NCI-H187 treated with DMSO at 0.1 percent for 48 hours (cell line): Measurements from ENCODE around the gene PAQR4.
A peak's percentile ranks its signal among the peaks of the same experiment; 100 is the strongest.
"Not testable (repeated sequence)": the region's sequence is repeated elsewhere in the genome, so short reads cannot be mapped to it uniquely, and the experiment has no call there.

ENCODE experiments used
- DNase-seq: peaks from one replicate; lab custom pipeline; 2025; lab: John Stamatoyannopoulos, UW

PAQR4 gene

DNA sequence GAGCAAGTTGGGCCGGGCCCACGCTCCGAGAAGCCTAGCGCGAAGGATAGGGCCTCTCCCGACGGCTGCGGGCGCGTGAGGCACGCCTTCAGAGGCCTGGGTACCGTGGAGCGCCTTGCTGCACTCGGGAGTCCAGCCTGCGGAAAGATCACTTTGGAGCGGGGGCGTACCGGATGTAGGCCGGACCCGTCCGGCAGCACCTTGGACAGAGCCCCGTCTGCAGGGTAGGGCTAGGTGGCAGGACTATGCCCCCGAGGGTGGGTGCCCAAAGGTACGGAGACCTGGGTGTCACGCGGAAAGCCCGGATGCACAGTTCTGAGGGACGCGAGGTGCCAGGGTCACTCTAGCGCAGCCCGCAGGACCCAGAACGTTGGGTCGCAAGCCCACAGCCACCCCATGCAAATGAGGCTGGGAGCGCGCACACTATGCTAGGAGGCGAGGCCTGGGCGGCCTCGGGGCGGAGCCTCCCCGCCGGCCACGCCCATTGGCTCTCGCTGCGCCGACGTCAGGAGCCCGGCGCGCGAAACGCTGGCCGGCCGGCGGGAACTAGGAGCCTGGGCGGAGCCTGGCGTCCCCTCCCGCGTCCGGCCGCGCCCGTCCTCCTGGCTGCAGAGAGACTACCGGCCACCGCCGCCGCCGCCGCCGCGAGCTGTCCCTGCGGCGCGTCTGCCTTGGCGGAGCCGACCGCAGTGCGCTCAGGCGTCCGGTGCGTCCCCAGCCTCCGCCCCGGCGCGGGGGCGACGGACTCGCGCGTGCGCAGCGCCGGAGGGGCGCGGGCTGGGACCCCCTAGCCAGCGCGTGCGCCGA is at the start of gene PAQR4:
TSS of gene PAQR4 (plus strand) at position 611 of the 807 bp plus-strand sequence. CDS start 327 bp downstream, outside the sequence.
- DNase-seq: peak; percentile 69

- no peak for DNase-seq
Observed at GRCh38 chr16:2919511-2920255, 49.5 kb upstream of the PAQR4 start.

DNA sequence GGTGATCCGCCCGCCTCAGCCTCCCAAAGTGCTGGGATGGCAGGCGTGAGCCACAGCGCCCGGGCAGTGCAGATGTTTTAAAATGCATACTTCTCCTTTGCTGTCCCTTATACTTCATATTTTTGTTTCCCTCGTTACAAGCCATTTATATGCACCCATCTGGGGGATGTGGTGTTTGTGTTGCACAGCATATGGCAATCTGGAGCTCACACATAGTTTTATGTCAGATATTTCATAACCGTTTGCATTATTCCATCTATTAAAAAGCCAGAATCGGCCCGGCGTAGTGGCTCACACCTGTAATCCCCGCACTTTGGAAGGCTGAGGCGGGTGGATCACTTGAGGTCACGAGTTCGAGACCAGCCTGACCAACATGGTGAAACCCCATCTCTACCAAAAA is 45.7 kb upstream of the PAQR4 start:
- no peak for DNase-seq

DNA sequence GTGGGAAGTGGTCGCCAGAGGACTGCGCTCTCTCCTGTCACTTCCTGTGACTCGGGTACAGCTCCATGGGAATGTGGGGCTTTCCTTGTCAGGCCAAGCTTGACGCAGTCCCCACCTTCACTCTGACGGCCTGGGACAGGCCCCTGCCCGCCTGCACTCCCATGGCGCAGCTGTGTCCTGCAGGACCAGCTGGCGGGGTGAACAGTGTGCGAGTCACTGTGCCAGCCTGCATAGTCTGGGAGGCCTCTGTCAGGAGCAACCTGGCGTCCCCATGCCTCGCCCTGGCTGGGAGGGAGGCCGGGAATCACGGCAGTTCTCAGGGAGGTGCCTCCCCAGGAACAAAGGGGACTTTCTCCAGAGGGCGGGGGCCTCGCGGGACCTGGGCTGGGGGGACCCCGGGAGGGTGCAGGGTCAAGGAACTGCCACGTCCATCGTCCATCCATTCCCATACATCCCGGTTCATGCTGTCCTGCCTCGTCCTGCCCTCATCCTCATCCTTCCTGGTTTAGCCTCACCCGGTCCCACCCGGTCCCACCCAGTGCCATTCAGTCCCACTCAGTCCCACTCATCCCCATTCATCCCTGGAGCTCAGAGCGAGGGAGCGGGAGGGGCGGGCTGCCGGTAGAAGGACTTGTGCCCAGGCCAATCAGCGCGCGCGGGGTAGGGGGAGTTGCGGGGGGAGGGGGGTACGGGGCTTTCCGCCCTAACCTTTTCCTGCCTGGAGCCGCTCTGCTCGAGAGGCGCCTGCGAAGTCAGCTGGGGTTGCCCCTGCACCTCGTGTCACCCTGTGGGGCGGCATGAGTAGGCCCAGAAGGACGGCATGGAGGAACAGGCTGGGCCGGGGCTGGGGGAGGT is 44.0 kb upstream of the PAQR4 start:
- DNase-seq: no peak

GRCh38 chr16:2925951-2926649 is 43.0 kb upstream of the PAQR4 start:
- no peak for DNase-seq

- no peak for DNase-seq
Observed at GRCh38 chr16:2926650-2926999, 42.5 kb upstream of the PAQR4 start.

- peak; percentile 87 for DNase-seq
Observed at GRCh38 chr16:2927010-2927646, 42.0 kb upstream of the PAQR4 start.

DNA sequence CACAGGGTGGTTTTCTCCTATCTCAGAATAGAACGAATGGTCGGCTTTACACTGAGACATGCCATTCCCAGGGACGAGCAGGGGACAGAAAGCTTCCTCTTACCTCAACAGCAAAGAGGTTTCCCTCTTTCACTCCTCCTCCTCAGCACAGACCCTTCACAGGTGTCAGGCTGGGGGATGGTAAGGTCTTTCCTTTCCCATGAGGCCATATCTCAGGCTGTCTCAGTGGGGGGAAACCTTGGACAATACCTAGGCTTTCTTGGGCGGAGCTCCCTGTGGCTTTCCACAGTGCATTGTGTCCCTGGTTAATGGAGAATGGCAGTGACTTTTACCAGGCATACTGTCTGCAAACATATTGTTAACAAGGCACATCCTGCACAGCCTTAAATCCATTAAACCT is 41.0 kb upstream of the PAQR4 start:
- DNase-seq: not testable (repeated sequence)

DNA sequence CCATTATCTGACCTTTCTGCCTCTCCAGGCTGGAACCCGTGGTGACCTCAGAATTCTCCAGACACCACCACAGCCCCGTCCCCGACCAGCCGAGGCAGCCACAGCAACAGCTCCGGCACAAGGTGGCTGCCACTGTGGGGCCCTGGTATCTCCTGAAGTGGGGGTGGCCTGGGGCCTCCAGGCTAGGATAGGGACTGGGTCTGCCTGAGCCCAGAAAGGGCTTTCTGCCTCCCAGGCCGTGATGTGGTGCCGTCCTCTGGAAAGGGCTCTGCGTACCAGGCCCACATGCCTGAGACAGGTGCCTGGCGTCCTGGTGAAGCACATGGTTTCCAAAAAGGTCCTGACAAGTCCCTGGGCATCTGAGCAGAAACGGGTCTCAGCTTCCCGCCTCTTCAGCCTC is 40.4 kb upstream of the PAQR4 start:
- DNase-seq: no peak

- no peak for DNase-seq
Observed at GRCh38 chr16:2929693-2930092, 39.5 kb upstream of the PAQR4 start.

DNA sequence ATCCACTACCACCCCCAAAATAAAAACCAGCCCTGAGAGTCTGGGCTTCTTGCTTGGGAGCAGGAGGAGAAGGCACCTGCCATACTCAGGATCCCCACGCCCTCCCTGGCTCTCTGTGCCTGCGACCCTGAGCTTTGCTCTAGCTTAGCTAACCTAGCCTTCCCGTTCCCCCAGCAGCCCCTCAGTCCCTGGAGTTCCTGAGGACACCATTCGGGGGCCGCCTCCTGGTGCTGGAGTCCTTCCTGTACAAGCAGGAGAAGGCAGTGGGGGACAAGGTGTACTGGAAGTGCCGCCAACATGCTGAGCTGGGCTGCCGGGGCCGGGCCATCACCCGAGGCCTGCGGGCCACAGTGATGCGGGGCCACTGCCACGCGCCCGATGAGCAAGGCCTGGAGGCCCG is 38.9 kb upstream of the PAQR4 start:
- DNase-seq: no peak

DNA sequence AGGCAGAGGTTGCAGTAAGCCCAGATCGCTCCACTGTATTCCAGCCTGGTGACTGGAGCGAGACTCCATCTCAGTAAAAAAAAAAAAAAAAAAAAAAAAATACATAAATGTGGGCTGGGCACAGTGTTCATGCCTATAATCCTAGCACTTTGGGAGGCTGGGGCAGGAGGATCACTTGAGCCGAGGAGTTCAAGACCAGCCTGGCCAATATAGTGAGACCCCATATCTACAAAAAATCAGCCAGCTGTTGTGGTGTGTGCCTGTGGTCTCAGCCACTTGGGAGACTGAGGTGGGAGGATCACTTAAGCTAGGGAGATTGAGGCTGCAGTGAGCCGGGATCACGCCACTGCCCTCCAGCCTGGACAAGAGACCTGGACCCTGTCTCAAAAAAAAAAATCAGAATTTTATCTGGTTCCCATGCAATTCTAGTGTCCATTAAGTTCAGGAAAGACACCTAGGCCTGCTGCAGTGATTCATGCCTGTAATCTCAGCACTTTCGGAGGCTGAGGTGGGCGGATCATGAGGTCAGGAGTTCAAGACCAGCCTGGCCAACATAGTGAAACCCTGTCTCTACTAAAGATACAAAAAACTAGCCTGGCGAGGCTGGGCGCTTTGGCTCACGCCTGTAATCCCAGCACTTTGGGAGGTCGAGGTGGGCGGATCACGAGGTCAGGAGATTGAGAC is 37.8 kb upstream of the PAQR4 start:
- not testable (repeated sequence) for DNase-seq

- no peak for DNase-seq
Observed at GRCh38 chr16:2933136-2933535, 36.0 kb upstream of the PAQR4 start.

DNA sequence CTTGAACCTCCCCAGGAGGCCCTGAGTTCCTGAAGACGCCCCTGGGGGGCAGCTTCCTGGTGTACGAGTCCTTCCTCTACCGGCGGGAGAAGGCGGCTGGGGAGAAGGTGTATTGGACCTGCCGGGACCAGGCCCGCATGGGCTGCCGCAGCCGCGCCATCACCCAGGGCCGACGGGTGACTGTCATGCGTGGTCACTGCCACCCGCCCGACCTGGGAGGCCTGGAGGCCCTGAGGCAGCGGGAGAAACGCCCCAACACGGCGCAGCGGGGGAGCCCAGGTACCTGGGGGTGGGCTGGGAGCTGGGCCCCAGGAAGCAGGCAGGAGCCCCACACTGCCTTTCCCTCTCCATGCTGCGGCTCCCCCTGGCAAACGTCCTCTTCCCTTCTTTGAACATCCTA is 35.4 kb upstream of the PAQR4 start:
- no peak for DNase-seq

- DNase-seq: no peak
Observed at GRCh38 chr16:2934450-2934849, 34.7 kb upstream of the PAQR4 start.

GRCh38 chr16:2936436-2937011 is 32.6 kb upstream of the PAQR4 start:
- DNase-seq: no peak

- DNase-seq: no peak
Observed at GRCh38 chr16:2937170-2937569, 32.0 kb upstream of the PAQR4 start.

- DNase-seq: no peak
Observed at GRCh38 chr16:2938206-2938605, 30.9 kb upstream of the PAQR4 start.

DNA sequence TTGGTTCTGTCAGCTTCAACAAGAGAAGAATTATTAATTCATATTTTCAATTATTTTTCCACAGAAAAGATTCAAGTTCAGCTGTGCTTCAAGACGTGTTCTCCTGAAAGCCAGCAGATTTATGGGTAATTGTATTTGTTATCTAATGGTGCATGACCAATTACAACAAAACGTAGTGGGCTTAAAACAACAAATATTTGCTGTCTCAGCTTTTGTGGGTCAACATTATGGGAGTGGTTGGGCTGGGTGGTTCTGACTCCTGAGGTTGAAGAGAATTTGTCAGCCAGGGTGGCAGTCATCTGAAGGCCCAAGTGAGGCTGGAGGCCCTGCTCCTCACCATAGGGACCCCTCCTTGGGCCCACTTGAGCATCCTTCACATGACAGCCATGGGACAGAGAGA is 29.2 kb upstream of the PAQR4 start:
- DNase-seq: no peak

DNA sequence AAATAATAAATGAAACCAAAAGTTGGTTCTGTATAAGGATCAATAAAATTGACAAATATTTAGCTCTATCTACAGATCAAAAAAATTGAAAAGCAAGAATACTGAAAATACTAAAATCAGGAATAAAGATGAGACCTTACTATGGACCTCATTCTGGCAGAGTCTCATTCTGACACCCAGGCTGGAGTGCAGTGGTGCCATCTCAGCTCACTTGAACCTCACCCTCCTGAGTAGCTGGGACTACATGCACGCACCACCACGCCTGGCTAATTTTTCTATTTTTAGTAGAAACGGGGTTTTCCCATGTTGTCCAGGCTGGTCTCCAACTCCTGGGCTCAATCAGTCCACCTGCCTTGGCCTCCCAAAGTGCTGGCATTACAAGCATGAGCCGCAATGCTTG is 27.1 kb upstream of the PAQR4 start:
- DNase-seq: no peak
